ENCODE measurements around the gene CRYGN.

DNA sequence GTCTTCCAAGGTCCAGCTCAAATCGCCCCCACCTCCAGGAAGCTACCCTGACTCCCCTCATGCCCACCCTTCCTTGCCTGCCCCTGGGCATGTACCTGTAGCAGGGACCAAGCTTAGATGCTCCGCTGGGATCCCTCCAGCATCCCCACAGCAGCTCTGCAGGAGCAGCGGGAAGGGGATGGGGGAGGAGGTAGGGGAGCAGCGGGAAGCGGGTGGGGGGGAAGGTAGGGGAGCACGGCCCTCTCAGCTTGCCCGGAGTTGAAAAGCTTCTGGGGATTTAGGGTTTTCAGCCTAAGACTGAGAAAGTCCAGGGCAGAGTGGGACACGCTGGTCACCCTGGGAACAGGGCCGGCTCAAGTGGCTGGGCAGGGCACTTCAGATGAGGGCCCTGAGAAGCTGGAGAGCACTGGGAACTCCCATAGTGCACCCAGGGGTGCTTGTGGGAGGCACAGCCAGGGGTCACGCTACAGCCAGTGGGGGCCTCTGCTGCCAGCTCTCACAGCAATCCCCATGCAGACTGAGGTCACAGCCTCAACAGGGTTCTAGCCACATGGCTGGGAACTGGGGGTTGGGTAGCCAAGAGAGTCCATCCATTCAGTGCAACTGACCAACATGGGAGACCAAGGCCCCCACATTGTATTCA, 43.5 kb downstream of the CRYGN start:
- TF ChIP-seq, protein P1, sequence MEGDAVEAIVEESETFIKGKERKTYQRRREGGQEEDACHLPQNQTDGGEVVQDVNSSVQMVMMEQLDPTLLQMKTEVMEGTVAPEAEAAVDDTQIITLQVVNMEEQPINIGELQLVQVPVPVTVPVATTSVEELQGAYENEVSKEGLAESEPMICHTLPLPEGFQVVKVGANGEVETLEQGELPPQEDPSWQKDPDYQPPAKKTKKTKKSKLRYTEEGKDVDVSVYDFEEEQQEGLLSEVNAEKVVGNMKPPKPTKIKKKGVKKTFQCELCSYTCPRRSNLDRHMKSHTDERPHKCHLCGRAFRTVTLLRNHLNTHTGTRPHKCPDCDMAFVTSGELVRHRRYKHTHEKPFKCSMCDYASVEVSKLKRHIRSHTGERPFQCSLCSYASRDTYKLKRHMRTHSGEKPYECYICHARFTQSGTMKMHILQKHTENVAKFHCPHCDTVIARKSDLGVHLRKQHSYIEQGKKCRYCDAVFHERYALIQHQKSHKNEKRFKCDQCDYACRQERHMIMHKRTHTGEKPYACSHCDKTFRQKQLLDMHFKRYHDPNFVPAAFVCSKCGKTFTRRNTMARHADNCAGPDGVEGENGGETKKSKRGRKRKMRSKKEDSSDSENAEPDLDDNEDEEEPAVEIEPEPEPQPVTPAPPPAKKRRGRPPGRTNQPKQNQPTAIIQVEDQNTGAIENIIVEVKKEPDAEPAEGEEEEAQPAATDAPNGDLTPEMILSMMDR (IDR thresholded peaks at IDR 0.05) = no peak
- TF ChIP-seq POLR2A (IDR thresholded peaks at IDR 0.05) = no peak

Data from esophagus squamous epithelium (tissue), 4 donors.